Fibroblast of lung (primary cell): ENCODE results near the gene FSTL3.
"Not testable (repeated sequence)": the region's sequence is repeated elsewhere in the genome, so short reads cannot be mapped to it uniquely, and the experiment has no call there.

Experiments
- EZH2 ChIP-seq: IDR thresholded peaks from 2 replicates; pipeline ENCODE4 v1.5.1; 2012; ENCODE audit warnings: low read length, control low read depth, mild to moderate bottlenecking; ENCODE audit errors: missing control alignments
- TF ChIP-seq, protein P1 (sequence below), 2 donors: IDR thresholded peaks in 1 of 2; conservative IDR thresholded peaks in 1 of 2; 1 replicate in 1 of 2; 2 replicates in 1 of 2; pipeline ENCODE4 v1.5.1; 2011 to 2012; ENCODE audit warnings: low read length in 2 of 2, control low read depth in 1 of 2, inconsistent platforms in 1 of 2, low read depth in 1 of 2, mild to moderate bottlenecking in 1 of 2

DNA sequence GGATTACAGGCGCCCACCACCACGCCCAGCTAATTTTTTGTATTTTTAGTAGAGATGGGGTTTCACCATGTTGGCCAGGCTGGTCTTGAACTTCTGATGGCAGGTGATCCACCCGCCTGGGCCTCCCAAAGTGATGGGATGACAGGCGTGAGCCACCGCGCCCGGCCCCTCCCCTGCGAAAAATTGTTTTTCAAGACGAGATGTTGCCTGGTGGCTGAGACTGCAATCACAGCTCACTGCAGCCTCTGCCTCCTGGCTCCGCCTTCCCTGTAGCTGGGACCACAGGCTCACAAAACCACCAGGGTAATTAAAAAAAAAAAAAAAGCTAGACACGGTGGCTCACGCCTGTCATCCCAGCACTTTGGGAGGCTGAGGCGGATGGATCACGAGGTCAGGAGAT, 23.7 kb downstream of the FSTL3 start:
- TF ChIP-seq, protein P1, sequence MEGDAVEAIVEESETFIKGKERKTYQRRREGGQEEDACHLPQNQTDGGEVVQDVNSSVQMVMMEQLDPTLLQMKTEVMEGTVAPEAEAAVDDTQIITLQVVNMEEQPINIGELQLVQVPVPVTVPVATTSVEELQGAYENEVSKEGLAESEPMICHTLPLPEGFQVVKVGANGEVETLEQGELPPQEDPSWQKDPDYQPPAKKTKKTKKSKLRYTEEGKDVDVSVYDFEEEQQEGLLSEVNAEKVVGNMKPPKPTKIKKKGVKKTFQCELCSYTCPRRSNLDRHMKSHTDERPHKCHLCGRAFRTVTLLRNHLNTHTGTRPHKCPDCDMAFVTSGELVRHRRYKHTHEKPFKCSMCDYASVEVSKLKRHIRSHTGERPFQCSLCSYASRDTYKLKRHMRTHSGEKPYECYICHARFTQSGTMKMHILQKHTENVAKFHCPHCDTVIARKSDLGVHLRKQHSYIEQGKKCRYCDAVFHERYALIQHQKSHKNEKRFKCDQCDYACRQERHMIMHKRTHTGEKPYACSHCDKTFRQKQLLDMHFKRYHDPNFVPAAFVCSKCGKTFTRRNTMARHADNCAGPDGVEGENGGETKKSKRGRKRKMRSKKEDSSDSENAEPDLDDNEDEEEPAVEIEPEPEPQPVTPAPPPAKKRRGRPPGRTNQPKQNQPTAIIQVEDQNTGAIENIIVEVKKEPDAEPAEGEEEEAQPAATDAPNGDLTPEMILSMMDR (conservative IDR thresholded peaks at IDR 0.05 in 1 of 2, IDR thresholded peaks at IDR 0.05 in 1 of 2; ENCODE audit: low read depth in 1 of 2, low read length in 2 of 2), result not testable (repeated sequence)
- not testable (repeated sequence) for TF ChIP-seq EZH2
